ENCODE data around the gene GPR17.

Gene GPR17

GRCh38 chr2:127641133-127641532 is 4.8 kb upstream of the GPR17 start:
- Mint-ChIP-seq H3K9me3 (no peaks in the 10 kb centered on the region), H3K4me3 (no peak overlapping the region)

GRCh38 chr2:127641846-127642507 is 4.0 kb upstream of the GPR17 start:
- no peaks in the 10 kb centered on the region for H3K27me3 Mint-ChIP-seq
- H3K4me1 Mint-ChIP-seq = peaks cover 58% of the 10 kb centered on the region
- H3K36me3 Mint-ChIP-seq = no peaks in the 10 kb centered on the region
- no peak overlapping the region for H3K4me3 Mint-ChIP-seq
- H3K27ac Mint-ChIP-seq = peak overlapping the region; percentile 35
- no peaks in the 10 kb centered on the region for H3K9me3 Mint-ChIP-seq
- no peak for ATAC-seq

More at GRCh38 chr2:127641133-127641532, 4.8 kb upstream of the GPR17 start:
- Mint-ChIP-seq H3K36me3 (no peaks in the 10 kb centered on the region), H3K4me1 (peaks cover 60% of the 10 kb centered on the region), H3K27me3 (no peaks in the 10 kb centered on the region), H3K27ac (peak overlapping the region; percentile 97)
- ATAC-seq = no peak

GRCh38 chr2:127642706-127643438 is 3.1 kb upstream of the GPR17 start:
- Mint-ChIP-seq H3K9me3 (no peaks in the 10 kb centered on the region), H3K4me1 (peaks cover 54% of the 10 kb centered on the region), H3K27ac (peak overlapping the region; percentile 70), H3K4me3 (no peak overlapping the region), H3K27me3 (no peaks in the 10 kb centered on the region), H3K36me3 (no peaks in the 10 kb centered on the region)
- no peak for ATAC-seq

GRCh38 chr2:127643439-127644065 is 2.4 kb upstream of the GPR17 start:
- no peaks in the 10 kb centered on the region for H3K36me3 Mint-ChIP-seq
- ATAC-seq = no peak
- no peaks in the 10 kb centered on the region for H3K9me3 Mint-ChIP-seq
- H3K27me3 Mint-ChIP-seq = no peaks in the 10 kb centered on the region
- peak overlapping the region; percentile 70 for H3K27ac Mint-ChIP-seq
- H3K4me3 Mint-ChIP-seq = no peak overlapping the region
- H3K4me1 Mint-ChIP-seq = peaks cover 52% of the 10 kb centered on the region

- no peak overlapping the region for H3K4me3 Mint-ChIP-seq
- peaks cover 52% of the 10 kb centered on the region for H3K4me1 Mint-ChIP-seq
- H3K9me3 Mint-ChIP-seq = no peaks in the 10 kb centered on the region
- H3K27me3 Mint-ChIP-seq = no peaks in the 10 kb centered on the region
- peak overlapping the region; percentile 70 for H3K27ac Mint-ChIP-seq
- ATAC-seq = no peak
- no peaks in the 10 kb centered on the region for H3K36me3 Mint-ChIP-seq
These were observed 1.6 kb upstream of the GPR17 start for GRCh38 chr2:127644066-127645025.

GRCh38 chr2:127645026-127645394 is 943 bp upstream of the GPR17 start:
- H3K4me1 Mint-ChIP-seq = peaks cover 52% of the 10 kb centered on the region
- H3K36me3 Mint-ChIP-seq = no peaks in the 10 kb centered on the region
- no peaks in the 10 kb centered on the region for H3K9me3 Mint-ChIP-seq
- H3K27ac Mint-ChIP-seq = peak overlapping the region; percentile 70
- H3K27me3 Mint-ChIP-seq = no peaks in the 10 kb centered on the region
- no peak for ATAC-seq
- H3K4me3 Mint-ChIP-seq = no peak overlapping the region

GRCh38 chr2:127646487-127647241 is 711 bp downstream of the GPR17 start:
- H3K27ac Mint-ChIP-seq = peak overlapping the region; percentile 36
- no peaks in the 10 kb centered on the region for H3K27me3 Mint-ChIP-seq
- no peaks in the 10 kb centered on the region for H3K36me3 Mint-ChIP-seq
- H3K9me3 Mint-ChIP-seq = no peaks in the 10 kb centered on the region
- no peak for ATAC-seq
- peaks cover 48% of the 10 kb centered on the region for H3K4me1 Mint-ChIP-seq
- H3K4me3 Mint-ChIP-seq = no peak overlapping the region

- peak overlapping the region; percentile 4 for H3K27ac Mint-ChIP-seq
- H3K27me3 Mint-ChIP-seq = no peaks in the 10 kb centered on the region
- no peak for ATAC-seq
- no peaks in the 10 kb centered on the region for H3K36me3 Mint-ChIP-seq
- H3K4me1 Mint-ChIP-seq = peaks cover 56% of the 10 kb centered on the region
- no peaks in the 10 kb centered on the region for H3K9me3 Mint-ChIP-seq
- no peak overlapping the region for H3K4me3 Mint-ChIP-seq
These were observed 1.6 kb downstream of the GPR17 start for GRCh38 chr2:127647242-127648190.

GRCh38 chr2:127648321-127648720 is 2.4 kb downstream of the GPR17 start:
- Mint-ChIP-seq H3K4me1 (peaks cover 64% of the 10 kb centered on the region), H3K27me3 (no peaks in the 10 kb centered on the region), H3K4me3 (no peak overlapping the region), H3K36me3 (no peaks in the 10 kb centered on the region), H3K27ac (peak overlapping the region; percentile 4), H3K9me3 (no peaks in the 10 kb centered on the region)
- no peak for ATAC-seq

- Mint-ChIP-seq H3K27me3 (no peaks in the 10 kb centered on the region), H3K4me3 (no peak overlapping the region), H3K36me3 (no peaks in the 10 kb centered on the region), H3K9me3 (no peaks in the 10 kb centered on the region), H3K4me1 (peaks cover 63% of the 10 kb centered on the region), H3K27ac (peak overlapping the region; percentile 4)
- ATAC-seq = peak; percentile 10
These were observed 3.2 kb downstream of the GPR17 start for GRCh38 chr2:127649100-127649611.

- Mint-ChIP-seq H3K27ac (peak overlapping the region; percentile 4), H3K9me3 (no peaks in the 10 kb centered on the region), H3K36me3 (no peaks in the 10 kb centered on the region), H3K4me3 (peak overlapping the region; percentile 19), H3K27me3 (no peaks in the 10 kb centered on the region), H3K4me1 (peaks cover 62% of the 10 kb centered on the region)
- ATAC-seq = peak; percentile 73
These were observed 3.7 kb downstream of the GPR17 start for GRCh38 chr2:127649684-127650040.

- Mint-ChIP-seq H3K4me1 (peaks cover 62% of the 10 kb centered on the region), H3K27me3 (no peaks in the 10 kb centered on the region), H3K36me3 (no peaks in the 10 kb centered on the region), H3K27ac (peak overlapping the region; percentile 4), H3K9me3 (no peaks in the 10 kb centered on the region), H3K4me3 (no peak overlapping the region)
- no peak for ATAC-seq
These were observed 4.3 kb downstream of the GPR17 start for GRCh38 chr2:127650041-127650784.

Measured in stimulated activated memory B cell treated with anti-CD40 and anti-IgM and Interleukin-4, amounts not matched to agents 10 μg/mL and 1 μg/mL and 100 μg/mL, for 72 hours (primary cell).